ENCODE measurements around the gene COL9A1.

The COL9A1 gene

DNA sequence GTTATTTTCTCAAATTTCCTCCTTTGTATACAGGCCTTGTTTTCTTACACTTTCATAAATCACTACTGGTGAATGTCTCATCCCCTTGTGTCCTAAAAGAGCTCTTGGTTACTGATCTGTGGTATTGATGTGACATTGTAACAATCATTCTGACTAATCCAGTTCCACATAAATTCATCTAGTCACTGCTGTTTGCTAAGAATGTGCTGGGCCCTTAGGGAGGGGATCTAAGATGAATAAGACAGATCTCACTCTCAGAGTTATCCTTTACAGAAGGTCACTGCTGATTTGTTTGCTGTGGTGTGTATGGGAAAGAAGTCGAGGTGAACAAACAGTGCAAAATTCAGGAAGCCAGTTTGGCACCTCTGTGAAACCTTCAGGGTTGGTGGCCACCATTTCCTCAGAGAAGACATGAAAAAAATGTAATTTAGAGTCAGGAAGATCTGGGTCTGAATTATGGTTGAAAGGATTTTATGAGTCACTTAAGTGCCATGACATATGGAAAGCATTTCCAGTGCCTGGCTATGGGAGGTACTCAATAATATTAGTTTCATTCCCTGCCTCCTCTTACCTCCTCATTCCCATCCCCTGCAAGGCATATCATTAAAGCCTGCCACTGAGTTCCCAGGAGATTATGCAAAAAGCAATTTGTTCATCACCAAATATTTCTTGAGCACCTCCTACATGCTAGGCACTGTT, 121.8 kb downstream of the COL9A1 start:
- H3K4me3 ChIP-seq (ENCODE audit: low read depth, low read length), result no peak overlapping the region
- TF ChIP-seq, protein P1, sequence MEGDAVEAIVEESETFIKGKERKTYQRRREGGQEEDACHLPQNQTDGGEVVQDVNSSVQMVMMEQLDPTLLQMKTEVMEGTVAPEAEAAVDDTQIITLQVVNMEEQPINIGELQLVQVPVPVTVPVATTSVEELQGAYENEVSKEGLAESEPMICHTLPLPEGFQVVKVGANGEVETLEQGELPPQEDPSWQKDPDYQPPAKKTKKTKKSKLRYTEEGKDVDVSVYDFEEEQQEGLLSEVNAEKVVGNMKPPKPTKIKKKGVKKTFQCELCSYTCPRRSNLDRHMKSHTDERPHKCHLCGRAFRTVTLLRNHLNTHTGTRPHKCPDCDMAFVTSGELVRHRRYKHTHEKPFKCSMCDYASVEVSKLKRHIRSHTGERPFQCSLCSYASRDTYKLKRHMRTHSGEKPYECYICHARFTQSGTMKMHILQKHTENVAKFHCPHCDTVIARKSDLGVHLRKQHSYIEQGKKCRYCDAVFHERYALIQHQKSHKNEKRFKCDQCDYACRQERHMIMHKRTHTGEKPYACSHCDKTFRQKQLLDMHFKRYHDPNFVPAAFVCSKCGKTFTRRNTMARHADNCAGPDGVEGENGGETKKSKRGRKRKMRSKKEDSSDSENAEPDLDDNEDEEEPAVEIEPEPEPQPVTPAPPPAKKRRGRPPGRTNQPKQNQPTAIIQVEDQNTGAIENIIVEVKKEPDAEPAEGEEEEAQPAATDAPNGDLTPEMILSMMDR (IDR thresholded peaks at IDR 0.05; ENCODE audit: borderline replicate concordance, insufficient read depth, low read depth, low read length), result no peak

DNA sequence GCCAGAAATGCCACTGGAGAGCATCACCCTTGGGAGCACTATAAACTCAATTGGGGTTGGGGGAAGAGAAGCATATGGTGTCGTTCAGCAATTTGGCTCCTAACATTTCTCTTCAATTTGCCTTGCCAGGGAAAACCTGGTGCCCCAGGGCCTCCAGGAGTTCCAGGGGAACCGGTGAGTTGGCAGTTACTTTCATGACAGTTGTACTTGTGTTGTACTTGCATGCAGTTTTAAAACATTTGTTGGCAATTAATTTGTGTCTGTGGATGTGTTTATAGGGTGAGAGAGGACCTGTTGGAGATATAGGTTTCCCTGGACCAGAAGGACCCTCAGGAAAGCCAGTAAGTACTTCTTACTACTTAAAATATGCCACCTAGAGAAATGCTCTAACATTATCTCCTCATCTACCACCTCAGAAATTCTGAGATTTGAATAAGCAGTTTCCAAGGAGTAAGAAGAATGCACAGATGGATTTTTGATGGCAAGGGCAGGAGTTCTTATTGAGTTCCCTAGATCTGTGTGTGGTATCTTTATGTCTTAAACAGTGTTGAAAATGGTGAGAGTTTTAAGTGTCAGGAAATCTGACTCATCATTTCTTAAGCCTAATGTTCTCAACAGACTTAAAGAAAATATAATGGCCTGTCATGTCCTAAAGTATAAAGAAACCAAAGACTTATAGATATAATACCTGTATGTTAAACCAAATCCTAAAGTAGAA, 122.5 kb downstream of the COL9A1 start:
- TF ChIP-seq, protein P1 (IDR thresholded peaks at IDR 0.05; ENCODE audit: borderline replicate concordance, insufficient read depth, low read depth, low read length), result no peak
- no peak overlapping the region for H3K4me3 ChIP-seq (ENCODE audit: low read depth, low read length)

DNA sequence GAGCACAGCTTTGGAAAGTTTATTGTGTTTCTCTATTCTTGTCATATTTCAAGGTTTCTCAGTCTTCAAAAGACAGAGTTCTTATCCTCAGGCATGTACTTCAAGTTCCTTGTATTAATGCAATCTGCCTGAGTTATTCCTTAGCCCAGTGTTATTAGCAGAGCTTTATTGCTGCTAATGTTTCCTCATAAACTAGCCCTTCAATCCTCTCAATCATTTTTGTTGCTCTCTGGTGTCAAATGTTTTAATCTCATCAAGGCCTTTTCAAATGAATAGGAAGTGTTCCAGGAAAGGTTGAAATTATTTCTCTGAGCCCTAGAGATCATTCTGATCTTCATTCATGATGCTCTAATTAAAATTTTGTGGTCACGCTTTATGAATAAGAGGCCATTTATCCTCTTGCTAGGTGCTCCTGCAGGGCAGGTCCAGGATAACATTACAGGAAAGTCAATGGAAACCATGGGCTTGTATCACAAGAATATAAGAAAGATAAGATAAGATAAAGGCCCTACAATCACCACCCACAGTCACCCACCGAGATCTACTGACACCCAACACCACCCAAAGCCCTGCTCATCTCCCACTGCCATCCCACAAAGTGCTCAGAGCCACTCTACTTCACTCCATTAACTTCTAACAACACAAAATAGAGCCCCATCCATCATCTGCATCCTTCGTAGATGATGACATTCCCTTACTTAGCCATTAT, 125.9 kb downstream of the COL9A1 start:
- TF ChIP-seq, protein P1 (IDR thresholded peaks at IDR 0.05; ENCODE audit: borderline replicate concordance, insufficient read depth, low read depth, low read length), result no peak
- H3K4me3 ChIP-seq (ENCODE audit: low read depth, low read length), result no peak overlapping the region

DNA sequence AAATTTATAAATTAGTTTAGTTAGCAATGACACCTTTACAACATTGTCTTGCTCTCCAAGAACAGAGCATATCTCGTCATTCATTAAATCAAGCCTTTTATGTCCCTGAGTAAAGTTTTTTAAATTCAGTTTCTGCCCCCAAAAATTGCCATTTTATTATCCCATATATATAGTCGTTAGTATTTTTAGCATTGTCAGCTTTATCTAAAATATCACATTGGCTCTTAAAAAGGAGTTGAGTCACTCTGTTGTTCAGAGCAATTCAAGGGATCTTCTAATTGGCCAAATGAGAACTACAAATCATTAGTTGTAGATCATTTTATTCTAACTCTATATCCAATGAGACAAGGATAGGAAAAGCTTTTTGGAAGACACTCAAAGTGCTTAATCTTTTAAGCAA, 127.1 kb downstream of the COL9A1 start:
- H3K4me3 ChIP-seq (ENCODE audit: low read depth, low read length), result no peak overlapping the region
- TF ChIP-seq, protein P1 (IDR thresholded peaks at IDR 0.05; ENCODE audit: borderline replicate concordance, insufficient read depth, low read depth, low read length), result no peak

DNA sequence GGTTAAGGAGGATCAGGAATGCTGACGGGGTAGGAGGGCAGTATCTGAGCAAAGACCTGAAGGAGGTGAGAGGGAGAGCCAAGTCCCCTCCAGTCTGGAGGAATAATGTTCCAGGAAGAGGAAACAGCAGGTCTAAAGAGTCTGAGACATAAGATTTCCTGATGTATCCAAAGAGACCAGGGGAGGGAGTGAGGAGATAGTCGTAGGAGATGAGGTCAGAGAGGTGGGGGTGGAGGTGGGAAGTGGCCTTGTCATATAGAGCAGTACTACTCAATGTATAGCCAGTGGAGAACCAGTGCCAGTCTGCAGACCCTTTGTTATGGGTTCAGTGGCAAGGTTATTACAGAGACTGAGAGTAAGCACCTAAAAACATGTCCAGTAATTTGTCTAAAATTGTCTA, 130.6 kb downstream of the COL9A1 start:
- no peak overlapping the region for H3K4me3 ChIP-seq (ENCODE audit: low read depth, low read length)
- TF ChIP-seq, protein P1 (IDR thresholded peaks at IDR 0.05; ENCODE audit: borderline replicate concordance, insufficient read depth, low read depth, low read length), result no peak

DNA sequence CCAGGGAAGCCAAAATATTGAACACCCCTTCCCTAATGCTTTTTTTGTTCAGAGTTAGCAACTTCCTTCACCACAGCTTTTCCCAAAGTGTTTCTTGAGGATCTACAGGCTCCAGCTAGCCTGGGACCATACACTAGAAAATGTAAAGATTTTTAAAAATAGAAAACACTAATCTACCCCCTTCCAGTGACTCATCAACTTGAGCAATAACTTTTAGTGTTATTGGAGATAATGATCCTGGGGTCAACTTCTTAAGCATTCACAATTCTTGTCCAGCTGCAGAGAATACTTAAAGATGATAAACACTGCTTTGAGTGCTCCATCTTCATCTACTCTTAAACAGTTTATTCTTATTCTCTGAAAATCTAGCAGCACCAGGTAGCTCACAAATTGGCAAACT, 131.6 kb downstream of the COL9A1 start:
- TF ChIP-seq, protein P1 (IDR thresholded peaks at IDR 0.05; ENCODE audit: borderline replicate concordance, insufficient read depth, low read depth, low read length), result no peak
- no peak overlapping the region for H3K4me3 ChIP-seq (ENCODE audit: low read depth, low read length)

All from GM12875 (cell line).